GM21528 (cell line): Measurements from ENCODE around the gene RGS21.
"Not testable (repeated sequence)": the region's sequence is repeated elsewhere in the genome, so short reads cannot be mapped to it uniquely, and the experiment has no call there.

Experiments used
- ATAC-seq: cut with Tn5 transposase; IDR thresholded peaks from one replicate; pipeline ENCODE4 v1.9.1; 2021; ENCODE audit warnings: mild to moderate bottlenecking, moderate library complexity; ENCODE audit not compliant: unreplicated experiment, low FRiP score

The RGS21 gene

GRCh38 chr1:192316942-192317450, at the start of gene RGS21:
Gene RGS21, plus strand, starts transcription at chr1:192316992. Its CDS starts 26,045 bp downstream, at chr1:192343037.
- ATAC-seq: no peak

- ATAC-seq: no peak
Observed at GRCh38 chr1:192268468-192269052, 48.2 kb upstream of the RGS21 start.

- ATAC-seq: no peak
Observed at GRCh38 chr1:192270398-192270797, 46.4 kb upstream of the RGS21 start.

GRCh38 chr1:192272732-192273131, 44.1 kb upstream of the RGS21 start:
- ATAC-seq: no peak

GRCh38 chr1:192274588-192274987, 42.2 kb upstream of the RGS21 start:
- ATAC-seq: no peak

- no peak for ATAC-seq
Observed at GRCh38 chr1:192277635-192278034, 39.2 kb upstream of the RGS21 start.

- no peak for ATAC-seq
Observed at GRCh38 chr1:192284927-192285326, 31.9 kb upstream of the RGS21 start.

GRCh38 chr1:192303029-192303428, 13.8 kb upstream of the RGS21 start:
- ATAC-seq: no peak

- not testable (repeated sequence) for ATAC-seq
Observed at GRCh38 chr1:192308314-192308713, 8.5 kb upstream of the RGS21 start.

- no peak for ATAC-seq
Observed at GRCh38 chr1:192311281-192311680, 5.5 kb upstream of the RGS21 start.

GRCh38 chr1:192327997-192328396, 11.2 kb downstream of the RGS21 start:
- no peak for ATAC-seq

GRCh38 chr1:192342842-192343241, 26.1 kb downstream of the RGS21 start:
- no peak for ATAC-seq

GRCh38 chr1:192343344-192343743, 26.6 kb downstream of the RGS21 start:
- no peak for ATAC-seq

GRCh38 chr1:192349314-192349713, 32.5 kb downstream of the RGS21 start:
- no peak for ATAC-seq

GRCh38 chr1:192350356-192350755, 33.6 kb downstream of the RGS21 start:
- ATAC-seq: no peak

GRCh38 chr1:192351550-192351949, 34.8 kb downstream of the RGS21 start:
- no peak for ATAC-seq

GRCh38 chr1:192357924-192358323, 41.1 kb downstream of the RGS21 start:
- no peak for ATAC-seq

GRCh38 chr1:192358402-192358801, 41.6 kb downstream of the RGS21 start:
- ATAC-seq: no peak

- ATAC-seq: no peak
Observed at GRCh38 chr1:192358822-192359221, 42.0 kb downstream of the RGS21 start.

- ATAC-seq: no peak
Observed at GRCh38 chr1:192363177-192363576, 46.4 kb downstream of the RGS21 start.

- ATAC-seq: no peak
Observed at GRCh38 chr1:192367436-192367835, 50.6 kb downstream of the RGS21 start.

- ATAC-seq: no peak
Observed at GRCh38 chr1:192375306-192375705, 58.5 kb downstream of the RGS21 start.

GRCh38 chr1:192376374-192376773, 59.6 kb downstream of the RGS21 start:
- ATAC-seq: no peak
